Endothelial cell of umbilical vein (primary cell): ENCODE results near the gene BCAP31. TPM values are rescaled to one million over a fixed set of nuclear protein-coding genes. Genes with fewer than 3 reads are reported as not detected.

Source experiments
- BruUV-seq: library from RNA; stranded (reverse); fragments of 400-500 nt; replicated peaks from 2 replicates; lab custom pipeline; 2021; lab: Mats Ljungman, UMichigan
- CTCF ChIA-PET: fragments of 300-600, 350-600 bp; sonication (Branson Sonifier 250); formaldehyde crosslinking; loops from one replicate; lab custom pipeline; 2021; ENCODE audit warnings: antibody characterized with exemption, inconsistent platforms; lab: Charles Lee
- POLR2A ChIA-PET: fragments of 300-600, 350-600 bp; sonication (Branson Sonifier 250); formaldehyde crosslinking; loops from one replicate; lab custom pipeline; 2021; ENCODE audit warnings: antibody characterized with exemption, inconsistent platforms; lab: Charles Lee
- DNase-seq: peaks from one replicate; pipeline ENCODE4 v3.0.0-alpha.2; 2011; ENCODE audit warnings: low read depth, low spot score
- FAIRE-seq: peaks from 2 replicates; lab custom pipeline; 2011; peaks lifted over from hg19 to GRCh38; lab: Jason Lieb, UNC
- H2AFZ ChIP-seq: 2 replicates; pipeline ENCODE4 v1.6.0; 2012; ENCODE audit warnings: low read depth, low read length, control low read depth, inconsistent platforms
- H3K27ac ChIP-seq: 2 replicates; pipeline ENCODE4 v1.5.1; 2011; ENCODE audit warnings: low read depth, mild to moderate bottlenecking, control low read depth, low read length, moderate library complexity; ENCODE audit not compliant: insufficient read depth
- H3K27me3 ChIP-seq, 2 experiments: 2 replicates each; pipeline versions ENCODE4 v1.6.0 to v1.6.1; 2011; ENCODE audit warnings: low read length in 2 of 2, mixed read lengths in 1 of 2; ENCODE audit not compliant: control insufficient read depth in 2 of 2, insufficient read depth in 2 of 2
- H3K36me3 ChIP-seq, 2 experiments: 2 replicates in 1 of 2; 3 replicates in 1 of 2; pipeline ENCODE4 v1.5.1; 2011; ENCODE audit warnings: low read length in 2 of 2, mild to moderate bottlenecking in 1 of 2, moderate library complexity in 1 of 2; ENCODE audit not compliant: control insufficient read depth in 2 of 2, insufficient read depth in 2 of 2; ENCODE audit errors: extremely low read depth in 1 of 2
- H3K4me1 ChIP-seq: 3 replicates; pipeline ENCODE4 v1.5.1; 2011; ENCODE audit warnings: mild to moderate bottlenecking, low read length; ENCODE audit not compliant: control insufficient read depth, insufficient read depth; ENCODE audit errors: extremely low read depth
- H3K4me2 ChIP-seq: 2 replicates; pipeline ENCODE4 v1.6.1; 2011; ENCODE audit warnings: low read length, control low read depth, mixed read lengths; ENCODE audit not compliant: insufficient read depth
- H3K4me3 ChIP-seq, 3 experiments: fragments of 200-600 bp in 1 of 3; sonication (generic), shearing (Covaris generic) in 1 of 3; replicated peaks in 1 of 3; 2 replicates each; pipeline ENCODE4 v1.5.1; 2011 to 2016; ENCODE audit warnings: control low read depth in 3 of 3, low read length in 3 of 3, mild to moderate bottlenecking in 2 of 3, inconsistent platforms in 1 of 3, low read depth in 1 of 3, moderate library complexity in 1 of 3; ENCODE audit not compliant: insufficient read depth in 1 of 3
- H3K79me2 ChIP-seq: 2 replicates; pipeline ENCODE4 v1.6.0; 2012; ENCODE audit warnings: low read length, inconsistent platforms; ENCODE audit not compliant: control insufficient read depth, insufficient read depth
- H3K9ac ChIP-seq: replicated peaks from 2 replicates; pipeline ENCODE3; 2011; ENCODE audit warnings: low read length, control low read depth; ENCODE audit not compliant: insufficient read depth; ENCODE audit errors: extremely low read depth
- H3K9me1 ChIP-seq: replicated peaks from 3 replicates; pipeline ENCODE4 v1.6.0; 2011; ENCODE audit warnings: mild to moderate bottlenecking, low read length; ENCODE audit not compliant: control insufficient read depth, insufficient read depth; ENCODE audit errors: extremely low read depth
- H3K9me3 ChIP-seq: replicated peaks from 2 replicates; pipeline ENCODE4 v1.5.1; 2012; ENCODE audit warnings: low read length, inconsistent platforms; ENCODE audit not compliant: control insufficient read depth, insufficient read depth
- H4K20me1 ChIP-seq: replicated peaks from 2 replicates; pipeline ENCODE3; 2011; ENCODE audit warnings: mild to moderate bottlenecking, low read length; ENCODE audit not compliant: control insufficient read depth, insufficient read depth; ENCODE audit errors: extremely low read depth
- EZH2 ChIP-seq: IDR thresholded peaks from 2 replicates; pipeline ENCODE4 v1.6.1; 2012; ENCODE audit warnings: borderline replicate concordance, low read depth, mild to moderate bottlenecking, moderate library complexity, low read length, inconsistent platforms; ENCODE audit not compliant: severe bottlenecking
- FOS ChIP-seq: IDR thresholded peaks from 2 replicates; pipeline ENCODE4 v1.6.1; 2011; ENCODE audit warnings: mild to moderate bottlenecking, low read length, moderate library complexity, borderline replicate concordance; ENCODE audit not compliant: insufficient read depth
- GATA2 ChIP-seq: IDR thresholded peaks from 2 replicates; pipeline ENCODE4 v1.7.0; 2011; ENCODE audit warnings: low read depth, mild to moderate bottlenecking, moderate library complexity, mixed read lengths, low read length; ENCODE audit not compliant: insufficient read length, insufficient read depth
- JUN ChIP-seq: IDR thresholded peaks from 2 replicates; pipeline ENCODE4 v1.6.1; 2011; ENCODE audit warnings: borderline replicate concordance, low read depth; ENCODE audit not compliant: insufficient read length, insufficient read depth
- MYC ChIP-seq: IDR thresholded peaks from one replicate; pipeline ENCODE4 v1.6.1; 2011; ENCODE audit warnings: mild to moderate bottlenecking, low read depth, low read length
- POLR2A ChIP-seq: IDR thresholded peaks from 2 replicates; pipeline ENCODE4 v1.6.1; 2012; ENCODE audit warnings: low read depth, mild to moderate bottlenecking, control low read depth, low read length
- POLR2AphosphoS5 ChIP-seq: IDR thresholded peaks from 2 replicates; pipeline ENCODE4 v1.6.1; 2012; ENCODE audit warnings: low read depth, mild to moderate bottlenecking, control low read depth, low read length, moderate library complexity; ENCODE audit not compliant: insufficient read depth
- dilution Hi-C: fragments of 300-500 bp; cut with MboI; formaldehyde crosslinking; loops from one replicate; pipeline ENCODE4 v1.15.0; 2019; ENCODE audit warnings: low sequenced_read_pairs; ENCODE audit not compliant: extremely low pct_ligation_motif_present
- intact Hi-C: fragments of 100-400 bp; cut with micrococcal nuclease; formaldehyde crosslinking; loops from one replicate; pipeline ENCODE4 v1.10.0; 2022
- polyA plus RNA-seq, 4 experiments: library from polyadenylated mRNA; depleted of rRNA in 3 of 4; stranded (reverse) in 3 of 4; unstranded in 1 of 4; fragments of >200 nt; gene quantifications; 2 replicates each; pipeline versions ENCODE4 v1.2.1 to v1.2.3, GENCODE V29; 2011 to 2012; ENCODE audit warnings: missing spikeins in 1 of 4
- total RNA-seq: library from RNA; stranded (reverse); gene quantifications from 2 replicates; pipeline ENCODE4 v1.2.3, GENCODE V29; 2021
- TF ChIP-seq, protein P1 (sequence below), 2 donors: IDR thresholded peaks; 1 replicate in 1 of 2; 2 replicates in 1 of 2; pipeline ENCODE4 v1.5.1; 2011; ENCODE audit warnings: low read length in 2 of 2, mild to moderate bottlenecking in 2 of 2, moderate library complexity in 2 of 2, control low read depth in 1 of 2, inconsistent platforms in 1 of 2, low read depth in 1 of 2; ENCODE audit not compliant: insufficient read depth in 1 of 2; ENCODE audit errors: extremely low read depth in 1 of 2
- TF ChIP-seq, protein P2 (sequence below): IDR thresholded peaks from 2 replicates; pipeline ENCODE4 v1.6.1; 2011; ENCODE audit not compliant: insufficient read depth, insufficient read length

BCAP31 gene
- total and polyA plus RNA-seq, 2 donors (not counting 3 experiments of a cell fraction or from before 2014, with no cell fraction given) = 169 to 203 TPM

DNA sequence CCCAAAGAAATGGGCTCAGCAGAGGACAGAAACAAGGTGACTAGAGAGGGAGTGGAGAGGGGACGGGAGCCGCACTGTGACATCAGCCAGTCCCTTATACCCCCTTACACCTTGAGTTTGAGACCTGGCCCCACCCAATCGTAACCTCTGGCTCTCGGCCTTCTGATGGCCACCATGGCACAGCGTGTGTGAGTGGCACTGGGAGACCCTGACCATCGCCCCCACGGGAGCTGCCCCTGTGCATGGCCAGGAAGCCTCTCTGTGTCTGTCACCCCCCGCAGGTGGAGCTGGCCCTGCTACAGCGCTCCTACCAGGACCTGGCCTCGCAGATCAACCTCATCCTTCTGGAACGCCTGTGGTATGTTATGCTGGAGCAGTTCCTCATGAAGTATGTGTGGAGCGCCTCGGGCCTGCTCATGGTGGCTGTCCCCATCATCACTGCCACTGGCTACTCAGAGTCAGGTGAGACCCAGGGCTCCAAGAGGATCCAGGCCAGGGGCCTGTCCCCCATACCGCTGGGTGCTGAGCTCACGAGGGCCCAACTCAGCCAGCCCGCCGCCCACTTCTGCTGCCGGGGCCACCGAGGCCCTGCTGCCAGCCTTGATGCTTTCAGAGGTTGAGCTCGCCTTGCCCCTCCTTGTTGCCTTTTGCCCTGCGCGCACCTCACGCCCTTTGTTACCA, 4.9 kb upstream of the BCAP31 start:
- Histone ChIP-seq H3K9me1 (no peaks in the 10 kb centered on the region), H3K27ac (no peak overlapping the region), H3K4me2 (no peak overlapping the region), H3K79me2 (no peaks in the 10 kb centered on the region), H3K36me3 (no peaks in the 10 kb centered on the region), H4K20me1 (no peaks in the 10 kb centered on the region), H2AFZ (no peak overlapping the region), H3K9ac (no peak overlapping the region), H3K9me3 (no peaks in the 10 kb centered on the region), H3K4me1 (peaks cover 16% of the 10 kb centered on the region), H3K4me3 (no peak overlapping the region), H3K27me3 (no peaks in the 10 kb centered on the region)
- BruUV-seq = no TSS peak
- ChIA-PET CTCF (no interaction called here), POLR2A (no interaction called here)
- TF ChIP-seq POLR2A = no peak
- TF ChIP-seq JUN = no peak
- TF ChIP-seq EZH2 = no peak
- TF ChIP-seq MYC = no peak
- no peak for TF ChIP-seq POLR2AphosphoS5
- TF ChIP-seq, protein P1, sequence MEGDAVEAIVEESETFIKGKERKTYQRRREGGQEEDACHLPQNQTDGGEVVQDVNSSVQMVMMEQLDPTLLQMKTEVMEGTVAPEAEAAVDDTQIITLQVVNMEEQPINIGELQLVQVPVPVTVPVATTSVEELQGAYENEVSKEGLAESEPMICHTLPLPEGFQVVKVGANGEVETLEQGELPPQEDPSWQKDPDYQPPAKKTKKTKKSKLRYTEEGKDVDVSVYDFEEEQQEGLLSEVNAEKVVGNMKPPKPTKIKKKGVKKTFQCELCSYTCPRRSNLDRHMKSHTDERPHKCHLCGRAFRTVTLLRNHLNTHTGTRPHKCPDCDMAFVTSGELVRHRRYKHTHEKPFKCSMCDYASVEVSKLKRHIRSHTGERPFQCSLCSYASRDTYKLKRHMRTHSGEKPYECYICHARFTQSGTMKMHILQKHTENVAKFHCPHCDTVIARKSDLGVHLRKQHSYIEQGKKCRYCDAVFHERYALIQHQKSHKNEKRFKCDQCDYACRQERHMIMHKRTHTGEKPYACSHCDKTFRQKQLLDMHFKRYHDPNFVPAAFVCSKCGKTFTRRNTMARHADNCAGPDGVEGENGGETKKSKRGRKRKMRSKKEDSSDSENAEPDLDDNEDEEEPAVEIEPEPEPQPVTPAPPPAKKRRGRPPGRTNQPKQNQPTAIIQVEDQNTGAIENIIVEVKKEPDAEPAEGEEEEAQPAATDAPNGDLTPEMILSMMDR (IDR thresholded peaks at IDR 0.05; ENCODE audit: extremely low read depth in 1 of 2, insufficient read depth in 1 of 2, low read depth in 1 of 2, low read length in 2 of 2) = no peak
- TF ChIP-seq, protein P2, sequence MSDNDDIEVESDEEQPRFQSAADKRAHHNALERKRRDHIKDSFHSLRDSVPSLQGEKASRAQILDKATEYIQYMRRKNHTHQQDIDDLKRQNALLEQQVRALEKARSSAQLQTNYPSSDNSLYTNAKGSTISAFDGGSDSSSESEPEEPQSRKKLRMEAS = no peak
- no peak for TF ChIP-seq FOS
- no peak for TF ChIP-seq GATA2
- intact Hi-C loops (no loop called here), dilution Hi-C loops (no loop called here)
- DNase-seq (no peak), FAIRE-seq (no peak)
